Loucy (cell line): Measurements from ENCODE around the gene CLK2.
A peak's percentile ranks its signal among the peaks of the same experiment; 100 is the strongest.

ENCODE experiments used
- H2AFZ ChIP-seq: fragments of 200-600 bp; sonication (generic); 2 replicates; pipeline ENCODE4 v1.6.0; 2016; ENCODE audit warnings: antibody characterized with exemption, mild to moderate bottlenecking, low read length, moderate library complexity
- H3F3A ChIP-seq: fragments of 200-600 bp; 2 replicates; pipeline ENCODE4 v1.6.0; 2016; ENCODE audit warnings: antibody characterized with exemption, low read depth, mild to moderate bottlenecking
- H3K27me3 ChIP-seq: fragments of 200-600 bp; sonication (generic); 2 replicates; pipeline ENCODE4 v1.6.1; 2014; ENCODE audit warnings: low read length, mild to moderate bottlenecking; ENCODE audit not compliant: insufficient read depth, poor library complexity, severe bottlenecking
- H3K36me3 ChIP-seq: fragments of 200-600 bp; sonication (generic); 2 replicates; pipeline ENCODE4 v1.6.1; 2016; ENCODE audit warnings: low read length; ENCODE audit not compliant: insufficient read depth
- H3K4me1 ChIP-seq: fragments of 200-600 bp; sonication (generic); 2 replicates; pipeline ENCODE4 v1.5.1; 2014; ENCODE audit warnings: low read length, mild to moderate bottlenecking; ENCODE audit not compliant: insufficient read depth, poor library complexity, severe bottlenecking
- H3K4me2 ChIP-seq: fragments of 200-600 bp; sonication (generic); 2 replicates; pipeline ENCODE4 v1.6.0; 2014; ENCODE audit warnings: antibody characterized with exemption, low read length, low read depth, mild to moderate bottlenecking; ENCODE audit not compliant: poor library complexity, severe bottlenecking
- H3K4me3 ChIP-seq: fragments of 200-600 bp; sonication (generic); 2 replicates; pipeline ENCODE4 v1.5.1; 2014; ENCODE audit warnings: low read length, mild to moderate bottlenecking, mixed read lengths; ENCODE audit not compliant: poor library complexity, severe bottlenecking
- H3K79me2 ChIP-seq: fragments of 200-600 bp; sonication (generic); 2 replicates; pipeline ENCODE4 v1.6.1; 2014; ENCODE audit warnings: low read length; ENCODE audit not compliant: insufficient read depth
- H3K9ac ChIP-seq: fragments of 200-600 bp; sonication (generic); 2 replicates; pipeline ENCODE4 v1.6.0; 2014; ENCODE audit warnings: mild to moderate bottlenecking, low read depth, low read length, moderate library complexity; ENCODE audit not compliant: poor library complexity, severe bottlenecking
- H3K9me2 ChIP-seq: fragments of 200-600 bp; sonication (generic); replicated peaks from 2 replicates; pipeline ENCODE4 v1.6.1; 2016; ENCODE audit warnings: low read depth, low read length, mixed read lengths
- H3K9me3 ChIP-seq: fragments of 200-600 bp; sonication (generic); 2 replicates; pipeline ENCODE4 v1.6.1; 2014; ENCODE audit warnings: mild to moderate bottlenecking, antibody characterized with exemption, low read length, low read depth; ENCODE audit not compliant: insufficient read depth
- H4K20me1 ChIP-seq: fragments of 200-600 bp; sonication (generic); 2 replicates; pipeline ENCODE4 v1.6.0; 2014; ENCODE audit warnings: antibody characterized with exemption, low read length, mild to moderate bottlenecking; ENCODE audit not compliant: insufficient read depth, poor library complexity, severe bottlenecking
- EZH2phosphoT487 ChIP-seq: fragments of 200-600 bp; IDR thresholded peaks from 2 replicates; pipeline ENCODE4 v1.6.1; 2018; ENCODE audit warnings: antibody characterized with exemption, mild to moderate bottlenecking, moderate library complexity, borderline replicate concordance
- TF ChIP-seq, protein P1 (sequence below): fragments of 200-600 bp; sonication (generic); conservative IDR thresholded peaks from 2 replicates; pipeline ENCODE4 v1.5.1; 2014; ENCODE audit warnings: mild to moderate bottlenecking, antibody characterized with exemption, low read length

Gene CLK2

GRCh38 chr1:155305881-155306391, 32.6 kb upstream of the CLK2 start:
- Histone ChIP-seq H2AFZ (no peak overlapping the region), H3K9ac (peak overlapping the region; percentile 51), H3K4me3 (no peak overlapping the region), H3K36me3 (no peaks in the 10 kb centered on the region), H3K9me3 (no peaks in the 10 kb centered on the region), H3K79me2 (peaks cover 23% of the 10 kb centered on the region), H3K27me3 (peaks cover 5% of the 10 kb centered on the region), H3K4me1 (peaks cover 37% of the 10 kb centered on the region), H3K9me2 (no peaks in the 10 kb centered on the region), H3K4me2 (peak overlapping the region; percentile 80), H4K20me1 (peaks cover 11% of the 10 kb centered on the region), H3F3A (peaks cover 9% of the 10 kb centered on the region)
- no peak for TF ChIP-seq EZH2phosphoT487
- TF ChIP-seq, protein P1, sequence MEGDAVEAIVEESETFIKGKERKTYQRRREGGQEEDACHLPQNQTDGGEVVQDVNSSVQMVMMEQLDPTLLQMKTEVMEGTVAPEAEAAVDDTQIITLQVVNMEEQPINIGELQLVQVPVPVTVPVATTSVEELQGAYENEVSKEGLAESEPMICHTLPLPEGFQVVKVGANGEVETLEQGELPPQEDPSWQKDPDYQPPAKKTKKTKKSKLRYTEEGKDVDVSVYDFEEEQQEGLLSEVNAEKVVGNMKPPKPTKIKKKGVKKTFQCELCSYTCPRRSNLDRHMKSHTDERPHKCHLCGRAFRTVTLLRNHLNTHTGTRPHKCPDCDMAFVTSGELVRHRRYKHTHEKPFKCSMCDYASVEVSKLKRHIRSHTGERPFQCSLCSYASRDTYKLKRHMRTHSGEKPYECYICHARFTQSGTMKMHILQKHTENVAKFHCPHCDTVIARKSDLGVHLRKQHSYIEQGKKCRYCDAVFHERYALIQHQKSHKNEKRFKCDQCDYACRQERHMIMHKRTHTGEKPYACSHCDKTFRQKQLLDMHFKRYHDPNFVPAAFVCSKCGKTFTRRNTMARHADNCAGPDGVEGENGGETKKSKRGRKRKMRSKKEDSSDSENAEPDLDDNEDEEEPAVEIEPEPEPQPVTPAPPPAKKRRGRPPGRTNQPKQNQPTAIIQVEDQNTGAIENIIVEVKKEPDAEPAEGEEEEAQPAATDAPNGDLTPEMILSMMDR: no peak

DNA sequence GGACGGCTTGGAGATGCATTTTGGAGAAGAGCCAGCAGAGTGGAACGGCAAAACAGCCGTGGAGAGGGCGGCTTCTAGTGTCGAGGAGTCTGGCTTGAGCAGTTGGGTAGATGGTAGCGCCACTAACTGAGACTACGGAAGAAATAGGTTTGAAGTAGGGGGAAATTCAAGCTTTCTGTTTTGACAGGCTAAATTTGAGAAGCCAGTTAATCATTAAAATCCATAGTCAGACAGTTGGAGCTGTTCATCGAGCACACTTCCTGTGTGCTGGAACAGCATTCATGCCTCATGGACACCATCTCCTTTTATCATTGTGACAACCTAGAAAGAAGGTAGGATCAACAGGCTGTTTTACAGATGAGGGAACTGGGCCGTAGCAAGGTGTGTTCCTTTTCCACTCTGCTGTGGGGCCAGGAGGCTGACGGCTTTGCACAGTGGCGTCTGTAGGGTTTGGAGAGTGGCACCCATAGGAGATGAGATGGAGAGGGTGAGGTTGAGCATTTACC, 31.3 kb upstream of the CLK2 start:
- Histone ChIP-seq H3K9me2 (no peaks in the 10 kb centered on the region), H3K9ac (no peak overlapping the region), H3K36me3 (no peaks in the 10 kb centered on the region), H3K4me3 (no peak overlapping the region), H3K4me2 (no peak overlapping the region), H3K79me2 (peaks cover 9% of the 10 kb centered on the region), H3K9me3 (no peaks in the 10 kb centered on the region), H3K27me3 (peaks cover 5% of the 10 kb centered on the region), H4K20me1 (no peaks in the 10 kb centered on the region), H3K4me1 (peaks cover 24% of the 10 kb centered on the region), H2AFZ (no peak overlapping the region), H3F3A (peaks cover 9% of the 10 kb centered on the region)
- TF ChIP-seq, protein P1: no peak
- TF ChIP-seq EZH2phosphoT487: no peak

DNA sequence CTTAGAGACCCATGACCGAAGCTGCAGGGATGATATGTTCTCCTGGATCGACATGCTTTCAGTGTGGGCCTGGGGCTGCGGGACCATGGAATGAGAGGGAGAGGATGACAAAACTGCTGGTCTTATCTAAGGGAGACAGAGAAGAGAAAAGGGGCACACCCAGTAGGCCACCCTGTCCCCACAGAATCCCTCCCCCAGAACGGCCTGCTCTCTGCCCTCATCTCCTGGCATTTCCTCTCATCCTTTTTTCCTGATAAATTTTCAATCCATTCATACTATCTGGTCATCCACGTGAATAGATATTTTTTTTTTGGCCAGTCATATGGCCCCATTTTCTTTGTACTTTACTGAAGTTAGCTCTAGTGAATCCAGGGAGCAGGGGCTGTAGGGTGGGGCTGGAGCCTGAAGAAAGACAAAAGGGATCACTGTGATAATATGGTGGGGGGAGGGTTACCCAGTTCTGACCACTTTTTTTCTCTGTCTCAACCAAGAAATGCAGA, 28.1 kb upstream of the CLK2 start, which contains the start of gene PKLR:
Gene PKLR, minus strand, starts transcription at position 97 of the 500 bp plus-strand sequence. Its CDS starts 43 bp downstream, at position 54.
- Histone ChIP-seq H3K27me3 (no peaks in the 10 kb centered on the region), H4K20me1 (no peaks in the 10 kb centered on the region), H3K9me2 (no peaks in the 10 kb centered on the region), H3K4me3 (no peak within 1 kb of the TSS), H3K4me2 (no peak within 1 kb of the TSS), H3K36me3 (no peaks in the 10 kb centered on the region), H2AFZ (no peak within 1 kb of the TSS), H3K9me3 (no peaks in the 10 kb centered on the region), H3K79me2 (no peaks in the 10 kb centered on the region), H3K4me1 (peaks cover 6% of the 10 kb centered on the region), H3K9ac (no peak within 1 kb of the TSS), H3F3A (no peaks in the 10 kb centered on the region)
- TF ChIP-seq, protein P1: no peak
- no peak for TF ChIP-seq EZH2phosphoT487
